Measurements from ENCODE around the gene OLFML2A.

Gene OLFML2A

DNA sequence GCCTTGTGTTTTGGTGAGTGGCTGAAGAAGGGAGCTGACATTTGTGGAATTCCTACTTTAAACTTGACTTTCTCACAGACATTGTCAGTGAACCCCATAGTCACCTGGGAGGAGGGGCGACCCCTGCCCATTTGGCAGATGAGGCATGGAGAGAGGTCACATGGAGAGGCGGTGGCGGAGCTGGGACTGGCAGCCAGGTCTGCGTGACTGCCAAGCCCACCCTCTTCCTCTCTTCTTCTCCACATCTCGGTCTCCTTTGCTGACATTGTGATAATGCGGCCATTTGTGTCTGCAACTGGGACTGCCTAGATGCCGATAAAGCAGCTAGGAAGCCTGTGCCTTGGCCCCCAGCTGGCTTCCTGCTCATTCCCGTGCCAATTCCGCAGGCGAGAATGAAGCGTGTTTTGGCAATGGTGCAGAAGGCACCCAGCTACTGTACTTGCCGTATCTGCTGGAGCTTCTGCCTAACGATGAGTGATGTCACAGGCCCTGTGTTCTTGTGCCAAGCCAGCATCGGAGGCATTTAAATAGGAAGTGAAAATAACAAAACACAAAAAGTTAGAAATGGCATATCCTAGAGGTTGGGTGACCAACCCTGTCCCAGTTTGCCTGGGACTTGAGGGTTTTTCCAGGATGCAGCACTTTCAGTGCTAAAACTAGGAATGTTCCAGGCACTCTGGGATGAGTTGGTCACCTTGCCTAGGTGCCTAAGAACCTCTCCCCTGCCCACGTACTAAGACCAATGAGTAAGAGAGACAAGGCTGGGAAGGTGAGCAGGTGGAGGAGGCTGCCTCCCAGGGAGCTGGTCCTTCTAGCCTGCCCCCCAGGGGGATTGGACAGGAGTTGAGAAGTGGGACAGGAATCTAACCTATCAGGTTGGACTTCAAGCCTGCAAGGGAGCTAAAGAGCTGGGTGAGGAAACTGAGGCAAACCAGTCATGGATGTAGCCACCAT lies 23.6 kb downstream of the OLFML2A start:
- Histone ChIP-seq H3K4me3 (ENCODE audit: severe bottlenecking) (no peak overlapping the region), H3K4me1 (ENCODE audit: insufficient read depth, poor library complexity, severe bottlenecking) (peaks cover 10% of the 10 kb centered on the region), H3K27ac (ENCODE audit: poor library complexity, severe bottlenecking) (no peak overlapping the region), H3K27me3 (ENCODE audit: insufficient read depth, poor library complexity, severe bottlenecking) (no peaks in the 10 kb centered on the region), H3K36me3 (ENCODE audit: low read depth) (no peaks in the 10 kb centered on the region), H3K9me3 (ENCODE audit: severe bottlenecking) (no peaks in the 10 kb centered on the region)
- DNase-seq (ENCODE audit: low spot score) (no peak), ATAC-seq (ENCODE audit: low read depth) (no peak)
- TF ChIP-seq, protein P1, sequence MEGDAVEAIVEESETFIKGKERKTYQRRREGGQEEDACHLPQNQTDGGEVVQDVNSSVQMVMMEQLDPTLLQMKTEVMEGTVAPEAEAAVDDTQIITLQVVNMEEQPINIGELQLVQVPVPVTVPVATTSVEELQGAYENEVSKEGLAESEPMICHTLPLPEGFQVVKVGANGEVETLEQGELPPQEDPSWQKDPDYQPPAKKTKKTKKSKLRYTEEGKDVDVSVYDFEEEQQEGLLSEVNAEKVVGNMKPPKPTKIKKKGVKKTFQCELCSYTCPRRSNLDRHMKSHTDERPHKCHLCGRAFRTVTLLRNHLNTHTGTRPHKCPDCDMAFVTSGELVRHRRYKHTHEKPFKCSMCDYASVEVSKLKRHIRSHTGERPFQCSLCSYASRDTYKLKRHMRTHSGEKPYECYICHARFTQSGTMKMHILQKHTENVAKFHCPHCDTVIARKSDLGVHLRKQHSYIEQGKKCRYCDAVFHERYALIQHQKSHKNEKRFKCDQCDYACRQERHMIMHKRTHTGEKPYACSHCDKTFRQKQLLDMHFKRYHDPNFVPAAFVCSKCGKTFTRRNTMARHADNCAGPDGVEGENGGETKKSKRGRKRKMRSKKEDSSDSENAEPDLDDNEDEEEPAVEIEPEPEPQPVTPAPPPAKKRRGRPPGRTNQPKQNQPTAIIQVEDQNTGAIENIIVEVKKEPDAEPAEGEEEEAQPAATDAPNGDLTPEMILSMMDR (IDR thresholded peaks at IDR 0.05; ENCODE audit: poor library complexity, severe bottlenecking) = no peak

DNA sequence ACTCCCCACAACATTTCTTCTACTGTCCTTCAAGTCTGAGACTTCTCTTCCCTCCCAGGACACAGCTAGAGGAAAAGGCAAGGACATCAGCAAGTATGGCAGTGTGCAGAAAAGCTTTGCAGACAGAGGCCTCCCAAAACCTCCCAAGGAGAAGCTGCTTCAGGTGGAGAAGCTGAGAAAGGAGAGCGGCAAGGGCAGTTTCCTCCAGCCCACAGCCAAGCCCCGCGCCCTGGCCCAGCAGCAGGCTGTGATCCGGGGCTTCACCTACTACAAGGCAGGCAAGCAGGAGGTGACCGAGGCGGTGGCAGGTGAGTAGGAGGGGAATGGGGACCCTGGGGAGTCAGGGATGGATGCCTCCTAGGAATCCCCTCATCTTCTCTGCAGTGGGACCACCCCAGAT lies 24.4 kb downstream of the OLFML2A start:
- peaks cover 11% of the 10 kb centered on the region for H3K4me1 ChIP-seq (ENCODE audit: insufficient read depth, poor library complexity, severe bottlenecking)

DNA sequence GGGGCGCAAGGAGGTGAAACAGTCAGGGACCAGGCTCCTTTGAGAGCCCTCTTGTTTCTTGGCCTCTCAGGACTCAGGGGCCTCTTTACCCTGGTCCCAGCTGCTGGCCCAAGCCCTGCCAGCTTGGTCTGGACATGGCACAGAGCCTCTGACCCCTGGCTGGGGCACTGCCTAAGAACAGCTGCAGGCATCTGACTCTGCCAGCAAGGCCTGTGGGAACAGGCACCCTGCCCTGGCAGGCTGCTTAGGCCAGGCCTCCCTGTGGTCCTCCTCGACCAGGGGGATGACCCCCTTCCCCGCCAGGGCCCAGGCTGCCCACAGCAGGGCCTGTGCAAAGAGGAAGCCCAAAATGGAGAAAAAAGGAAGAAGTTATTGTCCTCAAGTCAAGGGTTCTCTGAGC lies 25.5 kb downstream of the OLFML2A start:
- TF ChIP-seq, protein P1 (IDR thresholded peaks at IDR 0.05; ENCODE audit: poor library complexity, severe bottlenecking) = no peak
- H3K27me3 ChIP-seq (ENCODE audit: insufficient read depth, poor library complexity, severe bottlenecking) = no peaks in the 10 kb centered on the region
- H3K36me3 ChIP-seq (ENCODE audit: low read depth) = no peaks in the 10 kb centered on the region
- DNase-seq (ENCODE audit: low spot score) (no peak), ATAC-seq (ENCODE audit: low read depth) (no peak)
- H3K9me3 ChIP-seq (ENCODE audit: severe bottlenecking) = no peaks in the 10 kb centered on the region
- H3K4me1 ChIP-seq (ENCODE audit: insufficient read depth, poor library complexity, severe bottlenecking) = peaks cover 11% of the 10 kb centered on the region
- no peak overlapping the region for H3K4me3 ChIP-seq (ENCODE audit: severe bottlenecking)
- no peak overlapping the region for H3K27ac ChIP-seq (ENCODE audit: poor library complexity, severe bottlenecking)

More for the DNA sequence above, 24.4 kb downstream of the OLFML2A start:
- Histone ChIP-seq H3K4me3 (ENCODE audit: severe bottlenecking) (no peak overlapping the region), H3K36me3 (ENCODE audit: low read depth) (no peaks in the 10 kb centered on the region), H3K9me3 (ENCODE audit: severe bottlenecking) (no peaks in the 10 kb centered on the region), H3K27ac (ENCODE audit: poor library complexity, severe bottlenecking) (no peak overlapping the region), H3K27me3 (ENCODE audit: insufficient read depth, poor library complexity, severe bottlenecking) (no peaks in the 10 kb centered on the region)
- no peak for DNase-seq (ENCODE audit: low spot score)
- no peak for ATAC-seq (ENCODE audit: low read depth)
- TF ChIP-seq, protein P1 (IDR thresholded peaks at IDR 0.05; ENCODE audit: poor library complexity, severe bottlenecking) = no peak

DNA sequence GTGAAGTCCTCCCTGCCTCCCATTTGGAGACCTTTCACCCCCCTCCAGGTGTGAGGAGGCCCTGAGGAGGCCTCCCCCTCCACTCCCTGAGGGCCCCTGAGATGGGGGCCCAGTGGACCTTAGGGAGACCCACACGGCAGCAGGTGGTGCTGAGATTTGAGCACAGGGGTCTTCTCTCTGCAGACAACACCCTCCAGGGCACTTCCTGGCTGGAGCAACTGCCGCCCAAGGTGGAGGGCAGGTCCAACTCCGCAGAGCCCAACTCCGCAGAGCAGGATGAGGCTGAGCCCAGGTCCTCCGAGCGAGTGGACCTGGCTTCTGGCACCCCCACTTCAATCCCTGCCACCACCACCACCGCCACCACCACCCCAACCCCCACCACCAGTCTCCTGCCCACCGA lies 27.0 kb downstream of the OLFML2A start:
- ATAC-seq (ENCODE audit: low read depth) (no peak), DNase-seq (ENCODE audit: low spot score) (no peak)
- Histone ChIP-seq H3K9me3 (ENCODE audit: severe bottlenecking) (no peaks in the 10 kb centered on the region), H3K36me3 (ENCODE audit: low read depth) (no peaks in the 10 kb centered on the region), H3K27ac (ENCODE audit: poor library complexity, severe bottlenecking) (no peak overlapping the region), H3K4me1 (ENCODE audit: insufficient read depth, poor library complexity, severe bottlenecking) (peaks cover 11% of the 10 kb centered on the region), H3K4me3 (ENCODE audit: severe bottlenecking) (no peak overlapping the region), H3K27me3 (ENCODE audit: insufficient read depth, poor library complexity, severe bottlenecking) (no peaks in the 10 kb centered on the region)
- TF ChIP-seq, protein P1 (IDR thresholded peaks at IDR 0.05; ENCODE audit: poor library complexity, severe bottlenecking) = no peak

DNA sequence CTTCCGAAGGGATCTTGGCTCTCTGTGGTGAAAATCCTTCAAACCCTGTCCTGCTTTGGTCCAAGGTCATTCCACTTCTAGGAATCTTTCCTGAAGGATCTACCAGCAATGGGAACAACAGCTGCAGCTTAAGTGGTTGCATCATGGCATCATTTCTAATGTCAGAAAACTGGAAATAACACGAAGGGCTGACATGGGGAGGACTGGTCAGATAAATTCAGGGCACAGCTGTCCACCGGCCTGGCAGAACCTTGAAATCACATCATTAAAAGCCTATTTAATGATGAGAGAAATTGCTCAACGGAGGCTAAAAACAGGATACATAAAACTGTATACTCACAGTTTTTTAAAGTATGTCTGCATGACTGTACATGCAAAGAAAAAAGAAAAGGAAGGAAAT lies 28.3 kb downstream of the OLFML2A start:
- DNase-seq (ENCODE audit: low spot score) (no peak), ATAC-seq (ENCODE audit: low read depth) (0 out of 3 replicates have a peak, but pooled peaks have one; percentile 32)
- H3K27me3 ChIP-seq (ENCODE audit: insufficient read depth, poor library complexity, severe bottlenecking) = no peaks in the 10 kb centered on the region
- H3K36me3 ChIP-seq (ENCODE audit: low read depth) = no peaks in the 10 kb centered on the region
- H3K4me1 ChIP-seq (ENCODE audit: insufficient read depth, poor library complexity, severe bottlenecking) = peaks cover 11% of the 10 kb centered on the region
- H3K27ac ChIP-seq (ENCODE audit: poor library complexity, severe bottlenecking) = peak overlapping the region; percentile 46
- no peaks in the 10 kb centered on the region for H3K9me3 ChIP-seq (ENCODE audit: severe bottlenecking)
- TF ChIP-seq, protein P1 (IDR thresholded peaks at IDR 0.05; ENCODE audit: poor library complexity, severe bottlenecking) = no peak
- no peak overlapping the region for H3K4me3 ChIP-seq (ENCODE audit: severe bottlenecking)
